ENCODE results near the gene CYTH1. TPM values are rescaled to one million over a fixed set of nuclear protein-coding genes. Genes with fewer than 3 reads are reported as not detected.

Gene CYTH1
- polyA plus RNA-seq, 1 experiment = 13.7 TPM

DNA sequence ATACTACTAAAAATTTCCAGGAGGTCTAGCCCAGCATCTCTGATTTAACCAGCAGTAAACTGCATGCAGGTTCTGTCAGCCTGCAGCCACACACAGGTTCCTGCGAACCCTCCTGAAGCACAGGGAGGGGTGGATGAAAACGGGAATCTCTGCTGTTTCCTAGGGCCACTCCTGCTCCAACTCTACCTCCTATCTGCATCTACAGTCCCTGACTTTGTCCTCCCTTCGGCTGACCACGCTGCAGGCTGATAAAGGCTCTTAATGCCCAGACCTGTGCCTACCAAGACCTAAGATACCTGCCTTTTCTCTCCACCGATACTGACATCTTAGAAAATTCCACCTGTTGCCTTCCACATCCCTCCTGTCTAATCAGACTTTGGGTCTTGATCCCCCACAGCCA lies 50.2 kb downstream of the CYTH1 start:
- POLR2A ChIA-PET = no interaction called here

DNA sequence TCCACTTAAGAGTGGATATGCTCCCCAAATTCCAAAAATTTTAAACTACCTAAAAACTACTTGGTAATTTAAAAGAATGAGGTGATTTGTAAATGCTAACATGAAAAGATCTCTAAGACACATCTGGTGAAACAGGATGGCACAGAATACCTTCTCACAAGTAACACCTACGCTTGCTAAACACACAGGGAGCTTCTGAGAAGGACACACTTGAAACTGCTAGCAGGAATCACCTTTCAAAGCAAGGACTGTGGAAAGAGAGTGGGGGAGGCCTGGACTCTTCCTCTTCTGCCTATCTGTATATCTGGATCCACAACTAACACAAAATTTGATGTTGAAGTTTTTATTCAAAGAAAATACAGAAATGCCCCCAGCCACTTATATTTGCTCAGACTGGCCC lies 52.4 kb downstream of the CYTH1 start:
- DNase-seq (ENCODE audit: low read depth, low spot score) = no peak
- no peaks in the 10 kb centered on the region for H3K27me3 ChIP-seq (ENCODE audit: control insufficient read depth, insufficient read depth, low read length)
- CTCF ChIA-PET = no interaction called here
- H3K27ac ChIP-seq (ENCODE audit: low read depth, low read length) = no peak overlapping the region
- H3K9me3 ChIP-seq (ENCODE audit: control insufficient read depth, insufficient read depth, low read length) = no peaks in the 10 kb centered on the region
- H3K4me3 ChIP-seq (ENCODE audit: low read depth, low read length) = no peak overlapping the region
- TF ChIP-seq, protein P1, sequence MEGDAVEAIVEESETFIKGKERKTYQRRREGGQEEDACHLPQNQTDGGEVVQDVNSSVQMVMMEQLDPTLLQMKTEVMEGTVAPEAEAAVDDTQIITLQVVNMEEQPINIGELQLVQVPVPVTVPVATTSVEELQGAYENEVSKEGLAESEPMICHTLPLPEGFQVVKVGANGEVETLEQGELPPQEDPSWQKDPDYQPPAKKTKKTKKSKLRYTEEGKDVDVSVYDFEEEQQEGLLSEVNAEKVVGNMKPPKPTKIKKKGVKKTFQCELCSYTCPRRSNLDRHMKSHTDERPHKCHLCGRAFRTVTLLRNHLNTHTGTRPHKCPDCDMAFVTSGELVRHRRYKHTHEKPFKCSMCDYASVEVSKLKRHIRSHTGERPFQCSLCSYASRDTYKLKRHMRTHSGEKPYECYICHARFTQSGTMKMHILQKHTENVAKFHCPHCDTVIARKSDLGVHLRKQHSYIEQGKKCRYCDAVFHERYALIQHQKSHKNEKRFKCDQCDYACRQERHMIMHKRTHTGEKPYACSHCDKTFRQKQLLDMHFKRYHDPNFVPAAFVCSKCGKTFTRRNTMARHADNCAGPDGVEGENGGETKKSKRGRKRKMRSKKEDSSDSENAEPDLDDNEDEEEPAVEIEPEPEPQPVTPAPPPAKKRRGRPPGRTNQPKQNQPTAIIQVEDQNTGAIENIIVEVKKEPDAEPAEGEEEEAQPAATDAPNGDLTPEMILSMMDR (IDR thresholded peaks at IDR 0.05; ENCODE audit: low read depth, low read length) = no peak
- POLR2A ChIA-PET = no interaction called here

More for the DNA sequence above, 50.2 kb downstream of the CYTH1 start:
- Histone ChIP-seq H3K9me3 (ENCODE audit: control insufficient read depth, insufficient read depth, low read length) (no peaks in the 10 kb centered on the region; the same call in 1 of the 2 replicates), H3K27ac (ENCODE audit: low read depth, low read length) (no peak overlapping the region), H3K4me3 (ENCODE audit: low read depth, low read length) (no peak overlapping the region), H3K27me3 (ENCODE audit: control insufficient read depth, insufficient read depth, low read length) (no peaks in the 10 kb centered on the region)
- CTCF ChIA-PET = no interaction called here
- no peak for DNase-seq (ENCODE audit: low read depth, low spot score)
- TF ChIP-seq, protein P1 (IDR thresholded peaks at IDR 0.05; ENCODE audit: low read depth, low read length) = no peak

DNA sequence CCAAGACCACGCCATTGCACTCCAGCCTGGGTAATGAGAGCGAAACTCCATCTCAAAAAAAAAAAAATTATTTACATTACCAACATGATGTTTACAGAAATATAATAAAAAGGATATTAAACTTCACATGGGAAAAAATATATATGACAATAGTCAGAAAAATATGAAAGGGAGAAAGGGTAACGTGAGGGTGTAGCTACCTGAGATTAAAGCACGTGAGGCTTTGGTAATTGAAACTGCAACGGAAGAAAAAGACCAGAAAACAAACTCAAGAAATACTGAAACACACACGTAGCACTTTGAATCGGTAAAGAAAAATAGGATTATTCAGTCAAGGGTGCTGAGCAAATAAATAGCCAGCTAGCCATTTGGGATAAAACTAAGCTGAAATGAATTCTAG lies 53.6 kb downstream of the CYTH1 start:
- ChIA-PET CTCF (interaction anchor here (0.6 to 0.8 kb wide), 2 partner anchors 130 to 231 kb away, joined by 4 to 5 read pairs; no protein-coding TSS in a partner anchor), POLR2A (no interaction called here)
- Histone ChIP-seq H3K4me3 (ENCODE audit: low read depth, low read length) (no peak overlapping the region), H3K27me3 (ENCODE audit: control insufficient read depth, insufficient read depth, low read length) (no peaks in the 10 kb centered on the region), H3K9me3 (ENCODE audit: control insufficient read depth, insufficient read depth, low read length) (no peaks in the 10 kb centered on the region), H3K27ac (ENCODE audit: low read depth, low read length) (no peak overlapping the region)
- no peak for DNase-seq (ENCODE audit: low read depth, low spot score)
- TF ChIP-seq, protein P1 (IDR thresholded peaks at IDR 0.05; ENCODE audit: low read depth, low read length) = no peak

DNA sequence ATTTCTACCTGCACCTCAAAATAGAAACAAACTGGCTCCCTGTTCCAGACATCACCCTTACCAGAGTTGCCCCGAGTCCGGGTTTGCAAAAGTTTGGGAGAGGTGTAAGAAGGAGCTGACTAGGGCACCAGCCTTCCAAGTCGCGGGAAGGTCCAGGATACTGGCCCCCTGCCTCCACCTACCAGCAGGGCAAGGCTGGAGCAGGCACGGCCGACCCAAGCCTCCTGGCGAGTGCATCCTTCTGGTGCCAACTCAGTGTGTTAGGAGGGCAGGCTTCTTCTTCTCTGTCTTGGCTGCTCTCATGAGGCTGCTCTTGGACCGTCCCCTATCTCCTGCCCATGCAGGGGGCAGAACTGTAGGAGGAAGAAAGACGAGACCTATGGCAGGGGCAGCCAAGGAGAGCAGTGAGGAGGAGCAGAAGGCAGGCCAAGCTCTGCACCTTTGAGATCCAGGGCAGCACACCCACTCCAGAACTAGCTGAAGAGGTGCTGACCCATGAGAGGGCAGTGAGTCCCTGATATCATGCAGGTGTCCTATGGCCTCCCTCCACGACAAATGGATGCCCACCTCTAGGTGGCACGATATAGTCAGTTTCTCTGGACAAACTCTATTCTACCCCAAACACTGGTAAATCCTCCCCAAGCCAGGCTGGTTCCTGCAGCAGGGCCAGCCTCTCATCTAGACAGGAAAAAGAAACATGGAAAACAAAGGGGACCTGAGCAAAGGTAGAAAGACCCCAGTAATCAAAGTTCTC lies 54.4 kb downstream of the CYTH1 start:
- H3K27ac ChIP-seq (ENCODE audit: low read depth, low read length) = no peak overlapping the region
- H3K4me3 ChIP-seq (ENCODE audit: low read depth, low read length) = no peak overlapping the region
- no peaks in the 10 kb centered on the region for H3K27me3 ChIP-seq (ENCODE audit: control insufficient read depth, insufficient read depth, low read length)
- ChIA-PET POLR2A (no interaction called here), CTCF (no interaction called here)
- TF ChIP-seq, protein P1 (IDR thresholded peaks at IDR 0.05; ENCODE audit: low read depth, low read length) = no peak
- no peak for DNase-seq (ENCODE audit: low read depth, low spot score)
- H3K9me3 ChIP-seq (ENCODE audit: control insufficient read depth, insufficient read depth, low read length) = no peaks in the 10 kb centered on the region

DNA sequence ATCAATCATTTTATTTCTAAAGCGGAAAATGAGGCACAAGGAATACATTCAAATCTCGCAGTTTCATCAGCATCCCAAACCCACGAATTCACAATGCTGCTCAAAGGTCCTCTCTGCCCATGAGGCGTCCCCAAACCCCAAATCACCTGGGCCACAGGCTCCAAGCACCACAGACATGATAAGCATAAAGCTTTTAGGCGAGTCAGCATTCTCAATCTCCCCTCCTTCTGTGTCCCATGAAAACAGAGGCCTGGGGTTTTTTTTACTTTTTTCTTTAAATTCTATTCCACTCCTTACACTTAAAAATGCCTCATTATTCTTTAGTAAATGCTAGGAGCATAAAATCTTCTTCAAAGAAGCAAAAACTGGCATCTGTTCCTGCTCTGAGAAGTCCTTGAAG lies 55.0 kb downstream of the CYTH1 start:
- Histone ChIP-seq H3K27ac (ENCODE audit: low read depth, low read length) (no peak overlapping the region), H3K27me3 (ENCODE audit: control insufficient read depth, insufficient read depth, low read length) (no peaks in the 10 kb centered on the region), H3K9me3 (ENCODE audit: control insufficient read depth, insufficient read depth, low read length) (no peaks in the 10 kb centered on the region), H3K4me3 (ENCODE audit: low read depth, low read length) (no peak overlapping the region)
- ChIA-PET POLR2A (no interaction called here), CTCF (no interaction called here)
- DNase-seq (ENCODE audit: low read depth, low spot score) = no peak
- TF ChIP-seq, protein P1 (IDR thresholded peaks at IDR 0.05; ENCODE audit: low read depth, low read length) = no peak
